Ureter (tissue), 1 donor: ENCODE measurements around the gene PARP8. TPM values are rescaled to one million over a fixed set of nuclear protein-coding genes. Genes with fewer than 3 reads are reported as not detected.

Experiments used
- DNase-seq: peaks from one replicate; pipeline ENCODE4 v3.0.0-alpha.2; 2020; ENCODE audit warnings: low spot score
- total RNA-seq: library from RNA; stranded (reverse); gene quantifications from one replicate; pipeline ENCODE4 v1.2.4, GENCODE V29; 2023
- donor health status: DM: yes; HTN: yes; CAD: no.

The PARP8 gene
- total RNA-seq, 1 donor from 2014 or later, result 58.4 TPM

- DNase-seq, result no peak
Measured at GRCh38 chr5:50839472-50839871, 173.0 kb downstream of the PARP8 start.

- no peak for DNase-seq
Measured at GRCh38 chr5:50843091-50843490, 176.7 kb downstream of the PARP8 start.

- no peak for DNase-seq
Measured at GRCh38 chr5:50846261-50846660, 179.8 kb downstream of the PARP8 start.

GRCh38 chr5:50849554-50849953 is 183.1 kb downstream of the PARP8 start:
- no peak for DNase-seq

- no peak for DNase-seq
Measured at GRCh38 chr5:50853151-50853550, 186.7 kb downstream of the PARP8 start.

- DNase-seq, result no peak
Measured at GRCh38 chr5:50854082-50854481, 187.6 kb downstream of the PARP8 start.

- DNase-seq, result no peak
Measured at GRCh38 chr5:50855001-50855400, 188.6 kb downstream of the PARP8 start.

GRCh38 chr5:50856401-50857119 is 190.1 kb downstream of the PARP8 start:
- DNase-seq, result no peak

GRCh38 chr5:50863534-50864170 is 197.2 kb downstream of the PARP8 start:
- DNase-seq, result no peak

GRCh38 chr5:50864466-50864865 is 198.0 kb downstream of the PARP8 start:
- no peak for DNase-seq

- no peak for DNase-seq
Measured at GRCh38 chr5:50866415-50866814, 200.0 kb downstream of the PARP8 start.

GRCh38 chr5:50867140-50867539 is 200.7 kb downstream of the PARP8 start:
- no peak for DNase-seq

- DNase-seq, result no peak
Measured at GRCh38 chr5:50873595-50874277, 207.3 kb downstream of the PARP8 start.

GRCh38 chr5:50874306-50875001 is 208.0 kb downstream of the PARP8 start:
- DNase-seq, result no peak

- no peak for DNase-seq
Measured at GRCh38 chr5:50875002-50875344, 208.5 kb downstream of the PARP8 start.

GRCh38 chr5:50878470-50878869 is 212.0 kb downstream of the PARP8 start:
- DNase-seq, result no peak

GRCh38 chr5:50881407-50881806 is 215.0 kb downstream of the PARP8 start:
- no peak for DNase-seq

GRCh38 chr5:50886657-50887345 is 220.4 kb downstream of the PARP8 start:
- DNase-seq, result no peak

- DNase-seq, result no peak
Measured at GRCh38 chr5:50887889-50888633, 221.6 kb downstream of the PARP8 start.

GRCh38 chr5:50888751-50889150 is 222.3 kb downstream of the PARP8 start:
- no peak for DNase-seq

- no peak for DNase-seq
Measured at GRCh38 chr5:50889790-50890189, 223.4 kb downstream of the PARP8 start.
